HG03280 (cell line): ENCODE data around the gene OLIG3.

Experiments used
- ATAC-seq: cut with Tn5 transposase; IDR thresholded peaks from one replicate; pipeline ENCODE4 v1.9.1; 2021; ENCODE audit warnings: mild to moderate bottlenecking, moderate library complexity; ENCODE audit not compliant: unreplicated experiment

Gene OLIG3

GRCh38 chr6:137496909-137497720 is 2.9 kb upstream of the OLIG3 start:
- ATAC-seq = no peak

- ATAC-seq = no peak
Observed at GRCh38 chr6:137496368-137496767, 2.2 kb upstream of the OLIG3 start.

GRCh38 chr6:137495703-137496336 is 1.6 kb upstream of the OLIG3 start:
- no peak for ATAC-seq

- no peak for ATAC-seq
Observed at GRCh38 chr6:137494988-137495702, 951 bp upstream of the OLIG3 start.

GRCh38 chr6:137493218-137494038 is 766 bp downstream of the OLIG3 start:
- no peak for ATAC-seq

- ATAC-seq = no peak
Observed at GRCh38 chr6:137492289-137493217, 1.6 kb downstream of the OLIG3 start.

- ATAC-seq = no peak
Observed at GRCh38 chr6:137491478-137491877, 2.7 kb downstream of the OLIG3 start.

GRCh38 chr6:137490961-137491360 is 3.2 kb downstream of the OLIG3 start:
- no peak for ATAC-seq

GRCh38 chr6:137490006-137490905 is 3.9 kb downstream of the OLIG3 start:
- no peak for ATAC-seq

- ATAC-seq = no peak
Observed at GRCh38 chr6:137489046-137490005, 4.9 kb downstream of the OLIG3 start.

- no peak for ATAC-seq
Observed at GRCh38 chr6:137488150-137489045, 5.8 kb downstream of the OLIG3 start.

- no peak for ATAC-seq
Observed at GRCh38 chr6:137487869-137488149, 6.4 kb downstream of the OLIG3 start.

- no peak for ATAC-seq
Observed at GRCh38 chr6:137487181-137487868, 6.9 kb downstream of the OLIG3 start.

GRCh38 chr6:137486416-137486815 is 7.8 kb downstream of the OLIG3 start:
- no peak for ATAC-seq

- ATAC-seq = no peak
Observed at GRCh38 chr6:137480431-137480830, 13.8 kb downstream of the OLIG3 start.

- ATAC-seq = no peak
Observed at GRCh38 chr6:137475103-137475502, 19.1 kb downstream of the OLIG3 start.
